Peyer's patch (tissue), 4 donors: Measurements from ENCODE around the gene STAP2.

Experiments
- POLR2A ChIP-seq, 2 donors: fragments of 450-650 bp; IDR thresholded peaks; one replicate each; pipeline ENCODE4 v1.5.1; 2017; ENCODE audit warnings: antibody characterized with exemption in 2 of 2, mild to moderate bottlenecking in 2 of 2, moderate library complexity in 2 of 2
- TF ChIP-seq, protein P1 (sequence below), 6 experiments: fragments of 450-650 bp in 4 of 6; fragments of 200-600 bp in 2 of 6; sonication (generic) in 1 of 6; IDR thresholded peaks; one replicate each; pipeline ENCODE4 v1.5.1; 2017 to 2019; ENCODE audit warnings: antibody characterized with exemption in 6 of 6, mild to moderate bottlenecking in 3 of 6, moderate library complexity in 1 of 6

DNA sequence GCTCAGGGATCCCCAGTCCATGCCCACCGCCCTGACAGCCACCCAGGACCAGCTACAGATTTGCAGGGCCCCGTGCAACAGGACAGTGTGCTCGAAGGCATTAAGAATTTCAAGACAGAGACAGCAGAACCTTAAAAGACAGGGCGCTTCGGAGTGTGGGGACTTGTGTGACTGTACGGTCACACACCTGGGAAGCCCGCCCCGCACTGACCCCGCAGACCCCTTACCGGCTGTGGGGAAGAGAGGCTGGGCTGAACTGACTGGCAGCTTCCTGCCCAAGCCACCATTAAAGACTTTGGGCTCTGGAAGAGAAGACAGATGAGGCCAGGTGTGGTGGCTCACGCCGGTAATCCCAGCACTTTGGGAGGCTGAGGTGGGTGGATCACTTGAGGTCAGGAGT, 14.4 kb downstream of the STAP2 start:
- TF ChIP-seq, protein P1, sequence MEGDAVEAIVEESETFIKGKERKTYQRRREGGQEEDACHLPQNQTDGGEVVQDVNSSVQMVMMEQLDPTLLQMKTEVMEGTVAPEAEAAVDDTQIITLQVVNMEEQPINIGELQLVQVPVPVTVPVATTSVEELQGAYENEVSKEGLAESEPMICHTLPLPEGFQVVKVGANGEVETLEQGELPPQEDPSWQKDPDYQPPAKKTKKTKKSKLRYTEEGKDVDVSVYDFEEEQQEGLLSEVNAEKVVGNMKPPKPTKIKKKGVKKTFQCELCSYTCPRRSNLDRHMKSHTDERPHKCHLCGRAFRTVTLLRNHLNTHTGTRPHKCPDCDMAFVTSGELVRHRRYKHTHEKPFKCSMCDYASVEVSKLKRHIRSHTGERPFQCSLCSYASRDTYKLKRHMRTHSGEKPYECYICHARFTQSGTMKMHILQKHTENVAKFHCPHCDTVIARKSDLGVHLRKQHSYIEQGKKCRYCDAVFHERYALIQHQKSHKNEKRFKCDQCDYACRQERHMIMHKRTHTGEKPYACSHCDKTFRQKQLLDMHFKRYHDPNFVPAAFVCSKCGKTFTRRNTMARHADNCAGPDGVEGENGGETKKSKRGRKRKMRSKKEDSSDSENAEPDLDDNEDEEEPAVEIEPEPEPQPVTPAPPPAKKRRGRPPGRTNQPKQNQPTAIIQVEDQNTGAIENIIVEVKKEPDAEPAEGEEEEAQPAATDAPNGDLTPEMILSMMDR (IDR thresholded peaks at IDR 0.05), result no peak
- no peak for TF ChIP-seq POLR2A (IDR thresholded peaks at IDR 0.05)
